Measurements from ENCODE around the gene PTPRG. TPM values are rescaled to one million over a fixed set of nuclear protein-coding genes. Genes with fewer than 3 reads are reported as not detected.

PTPRG gene
- total RNA-seq, 1 experiment from 2014 or later, result 69.3 TPM

DNA sequence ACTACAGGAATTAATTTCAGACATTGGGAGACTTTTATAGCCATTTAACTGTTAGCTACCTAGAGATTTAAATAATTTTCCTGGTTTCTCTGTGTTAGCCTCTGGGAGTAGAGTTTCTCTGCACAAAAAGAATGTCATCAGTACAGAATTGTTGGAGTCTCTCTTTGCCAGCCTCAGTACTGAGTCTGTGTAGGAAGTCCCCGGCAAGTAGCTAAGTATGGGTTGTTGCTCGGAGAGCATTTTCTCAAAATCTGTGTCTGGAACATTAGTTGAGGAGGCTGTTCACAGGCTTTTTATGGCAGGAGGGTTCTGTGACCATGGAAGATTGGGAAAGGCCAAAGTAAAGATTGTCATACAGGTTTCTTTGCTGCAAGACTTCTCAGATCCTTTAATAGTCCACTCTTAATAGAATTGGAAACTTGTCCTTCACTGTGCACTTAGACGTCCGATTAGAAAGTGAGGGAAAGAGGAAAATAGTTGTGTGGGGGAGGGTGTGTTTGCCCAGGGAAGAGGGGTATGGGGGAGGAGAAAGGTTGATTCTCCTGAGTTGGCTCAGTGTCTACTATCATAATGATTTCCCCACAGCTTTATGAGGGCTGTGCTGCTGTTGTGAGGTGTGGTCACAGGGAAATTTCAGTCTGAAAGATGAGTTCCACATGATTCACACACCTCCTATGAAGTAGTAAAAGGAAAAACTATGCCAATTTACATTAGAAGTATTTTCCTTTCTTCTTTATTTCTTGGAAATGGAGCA lies 207.1 kb downstream of the PTPRG start:
- H3K79me2 ChIP-seq (ENCODE audit: insufficient read depth, low read length), result peaks cover 22% of the 10 kb centered on the region
- WGBS (ENCODE audit: extremely low coverage, insufficient read length, low lambda C conversion rate), result no CpG with 5 or more reads among the region's 4 CpGs
- TF ChIP-seq, protein P1, sequence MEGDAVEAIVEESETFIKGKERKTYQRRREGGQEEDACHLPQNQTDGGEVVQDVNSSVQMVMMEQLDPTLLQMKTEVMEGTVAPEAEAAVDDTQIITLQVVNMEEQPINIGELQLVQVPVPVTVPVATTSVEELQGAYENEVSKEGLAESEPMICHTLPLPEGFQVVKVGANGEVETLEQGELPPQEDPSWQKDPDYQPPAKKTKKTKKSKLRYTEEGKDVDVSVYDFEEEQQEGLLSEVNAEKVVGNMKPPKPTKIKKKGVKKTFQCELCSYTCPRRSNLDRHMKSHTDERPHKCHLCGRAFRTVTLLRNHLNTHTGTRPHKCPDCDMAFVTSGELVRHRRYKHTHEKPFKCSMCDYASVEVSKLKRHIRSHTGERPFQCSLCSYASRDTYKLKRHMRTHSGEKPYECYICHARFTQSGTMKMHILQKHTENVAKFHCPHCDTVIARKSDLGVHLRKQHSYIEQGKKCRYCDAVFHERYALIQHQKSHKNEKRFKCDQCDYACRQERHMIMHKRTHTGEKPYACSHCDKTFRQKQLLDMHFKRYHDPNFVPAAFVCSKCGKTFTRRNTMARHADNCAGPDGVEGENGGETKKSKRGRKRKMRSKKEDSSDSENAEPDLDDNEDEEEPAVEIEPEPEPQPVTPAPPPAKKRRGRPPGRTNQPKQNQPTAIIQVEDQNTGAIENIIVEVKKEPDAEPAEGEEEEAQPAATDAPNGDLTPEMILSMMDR (conservative IDR thresholded peaks at IDR 0.05), result no peak

More for the DNA sequence above, 207.1 kb downstream of the PTPRG start:
- H3K4me1 Mint-ChIP-seq, result peaks cover 27 to 30% of the 10 kb centered on the region in 2 experiments
- H3K9ac ChIP-seq (ENCODE audit: extremely low read depth, insufficient read length, low read length), result no peak overlapping the region
- H2BK20ac ChIP-seq (ENCODE audit: low read depth, low read length, poor library complexity, severe bottlenecking), result no peak overlapping the region
- no peak overlapping the region for H4K91ac ChIP-seq (ENCODE audit: insufficient read length, low read depth, low read length)
- no peaks in the 10 kb centered on the region for H3K27me3 Mint-ChIP-seq (ENCODE audit: low read depth)
- H3K79me1 ChIP-seq (ENCODE audit: insufficient read depth, low read depth, low read length, poor library complexity, severe bottlenecking), result peaks cover 8% of the 10 kb centered on the region
- H2BK12ac ChIP-seq (ENCODE audit: insufficient read length, low read depth, low read length), result no peak overlapping the region
- no peaks in the 10 kb centered on the region for H3K9me3 Mint-ChIP-seq
- H3K4me3 Mint-ChIP-seq, result no peak overlapping the region
- no peak overlapping the region for H4K5ac ChIP-seq (ENCODE audit: insufficient read length, low read depth, low read length)
- peaks cover 0 to 4% (median 0%) of the 10 kb centered on the region in 3 experiments; a peak in 4 of 7 replicates for H3K36me3 Mint-ChIP-seq (ENCODE audit: insufficient read depth in 1 of 3, low read depth in 3 of 3)
- DNase-seq, result no peak
- H4K8ac ChIP-seq (replicated peaks; ENCODE audit: insufficient read length, low read depth, low read length), result no peak overlapping the region
- H3K4me2 ChIP-seq (ENCODE audit: insufficient read depth, insufficient read length, low read length), result no peak overlapping the region
- no peak overlapping the region for H3K18ac ChIP-seq (ENCODE audit: insufficient read length, low read depth, low read length)
- H3K27ac Mint-ChIP-seq, result peak overlapping the region in 2 of 3 experiments; percentile 10 to 42; a peak in 2 of 7 replicates
- no peak overlapping the region for H3K14ac ChIP-seq (ENCODE audit: insufficient read depth, low read length)
- no peak overlapping the region for H2BK5ac ChIP-seq (ENCODE audit: insufficient read length, low read length)
- H3K56ac ChIP-seq (ENCODE audit: insufficient read length, low read depth, low read length), result no peak overlapping the region
- no peaks in the 10 kb centered on the region for H3K27me3 ChIP-seq (ENCODE audit: insufficient read depth, low read length)
- H3K27ac ChIP-seq (ENCODE audit: insufficient read length, low read depth, low read length), result no peak overlapping the region
- no peaks in the 10 kb centered on the region for H4K20me1 ChIP-seq (ENCODE audit: control insufficient read depth, insufficient read depth, insufficient read length)
- H3K23ac ChIP-seq (ENCODE audit: insufficient read length, low read depth, low read length), result no peak overlapping the region
- H2AFZ ChIP-seq (ENCODE audit: low read length), result no peak overlapping the region
- no peak overlapping the region for H3K4ac ChIP-seq (ENCODE audit: low read depth, low read length)
- H2BK15ac ChIP-seq (ENCODE audit: low read depth, low read length), result no peak overlapping the region
- H2BK120ac ChIP-seq (ENCODE audit: low read depth, low read length, poor library complexity, severe bottlenecking), result no peak overlapping the region
- H2AK5ac ChIP-seq (ENCODE audit: insufficient read length, low read length), result no peak overlapping the region
- no peak overlapping the region for H3T11ph ChIP-seq (ENCODE audit: low read length)
- peaks cover 9% of the 10 kb centered on the region; the same call in 1 of the 2 replicates for H3K4me1 ChIP-seq (ENCODE audit: insufficient read depth, low read length)
- no peaks in the 10 kb centered on the region for H3K23me2 ChIP-seq (ENCODE audit: insufficient read length, low read depth, low read length, poor library complexity, severe bottlenecking)
- H3K9me3 ChIP-seq (ENCODE audit: control insufficient read depth, low read depth, low read length), result no peaks in the 10 kb centered on the region
